Gastroesophageal sphincter (tissue), 2 donors: ENCODE measurements around the gene SPINK8.

Experiments
- EP300 ChIP-seq: sonication (generic); formaldehyde crosslinking; IDR thresholded peaks from one replicate; pipeline ENCODE4 v1.6.1; 2017; ENCODE audit warnings: antibody characterized with exemption, mild to moderate bottlenecking
- POLR2AphosphoS5 ChIP-seq: sonication (generic); formaldehyde crosslinking; IDR thresholded peaks from one replicate; pipeline ENCODE4 v1.6.1; 2017; ENCODE audit warnings: antibody characterized with exemption

GRCh38 chr3:48301800-48302166 lies 31.7 kb downstream of the SPINK8 start:
- no peak for TF ChIP-seq EP300
- TF ChIP-seq POLR2AphosphoS5: no peak
